Measurements from ENCODE around the gene KRTAP4-1. TPM values are rescaled to one million over a fixed set of nuclear protein-coding genes. Genes with fewer than 3 reads are reported as not detected.
"Not testable (repeated sequence)": the region's sequence is repeated elsewhere in the genome, so short reads cannot be mapped to it uniquely, and the experiment has no call there.

Gene KRTAP4-1
- total RNA-seq, 4 donors from 2014 or later: not detected

DNA sequence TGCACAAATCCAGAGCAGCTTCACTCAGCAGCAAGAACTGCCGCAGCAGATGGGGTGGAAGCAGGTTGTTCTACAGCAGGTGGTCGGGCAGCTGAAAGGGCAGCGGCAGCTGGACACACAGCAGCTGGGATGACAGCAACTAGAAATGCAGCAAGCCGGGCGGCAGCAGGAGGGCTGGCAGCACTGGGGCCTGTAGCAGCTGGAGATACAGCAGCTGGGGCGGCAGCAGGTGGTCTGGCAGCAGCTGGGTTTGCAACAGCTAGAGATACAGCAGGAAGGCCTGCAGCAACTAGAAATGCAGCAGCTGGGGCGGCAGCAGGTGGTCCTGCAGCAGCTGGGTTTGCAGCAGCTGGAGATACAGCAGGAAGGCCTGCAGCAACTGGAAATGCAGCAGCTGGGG lies 17.1 kb downstream of the KRTAP4-1 start:
- Histone ChIP-seq H3K4me3 (no peak overlapping the region), H3K4me1 (no peaks in the 10 kb centered on the region), H3K27me3 (peaks cover 0 to 3% (median 0%) of the 10 kb centered on the region in 4 donors), H3K36me3 (no peaks in the 10 kb centered on the region), H3K9me3 (no peaks in the 10 kb centered on the region), H3K27ac (no peak overlapping the region)
- 84 to 90% methylated on average over 5 to 7 of the region's 7 CpGs for WGBS, 2 donors
- DNase-seq: no peak
- intact Hi-C loops (cut with DNase I): no loop called here
- TF ChIP-seq CTCF (IDR thresholded peaks at IDR 0.05): no peak
- TF ChIP-seq POLR2A (IDR thresholded peaks at IDR 0.05): no peak

- no peak overlapping the region for H3K27ac ChIP-seq
- no peaks in the 10 kb centered on the region for H3K9me3 ChIP-seq
- H3K27me3 ChIP-seq: peaks cover 0 to 16% (median 0%) of the 10 kb centered on the region in 4 donors
- intact Hi-C loops (cut with DNase I): no loop called here
- no peaks in the 10 kb centered on the region for H3K36me3 ChIP-seq
- no peak for DNase-seq
- H3K4me1 ChIP-seq: no peaks in the 10 kb centered on the region
- no peak for TF ChIP-seq CTCF (IDR thresholded peaks at IDR 0.05)
- TF ChIP-seq POLR2A (IDR thresholded peaks at IDR 0.05): no peak
- 59 to 66% methylated on average over 6 to 7 of the region's 7 CpGs for WGBS, 2 donors
- H3K4me3 ChIP-seq: no peak overlapping the region
Observed at GRCh38 chr17:41163828-41164227, 20.9 kb downstream of the KRTAP4-1 start.

GRCh38 chr17:41160648-41161047 lies 24.1 kb downstream of the KRTAP4-1 start, which contains the start of gene KRTAP4-4:
Gene KRTAP4-4, minus strand, starts transcription at chr17:41160748. Its CDS starts 57 bp downstream, at chr17:41160691.
- Histone ChIP-seq H3K4me3 (no peak within 1 kb of the TSS), H3K27ac (no peak within 1 kb of the TSS), H3K27me3 (peaks cover 0 to 28% (median 0%) of the 10 kb centered on the region in 4 donors), H3K36me3 (no peaks in the 10 kb centered on the region), H3K4me1 (no peaks in the 10 kb centered on the region), H3K9me3 (no peaks in the 10 kb centered on the region)
- WGBS, 2 donors: 82 to 94% methylated on average over 1 of the region's 1 CpG
- TF ChIP-seq POLR2A (IDR thresholded peaks at IDR 0.05) (no peak), CTCF (IDR thresholded peaks at IDR 0.05) (no peak)
- no peak for DNase-seq
- intact Hi-C loops (cut with DNase I): no loop called here

DNA sequence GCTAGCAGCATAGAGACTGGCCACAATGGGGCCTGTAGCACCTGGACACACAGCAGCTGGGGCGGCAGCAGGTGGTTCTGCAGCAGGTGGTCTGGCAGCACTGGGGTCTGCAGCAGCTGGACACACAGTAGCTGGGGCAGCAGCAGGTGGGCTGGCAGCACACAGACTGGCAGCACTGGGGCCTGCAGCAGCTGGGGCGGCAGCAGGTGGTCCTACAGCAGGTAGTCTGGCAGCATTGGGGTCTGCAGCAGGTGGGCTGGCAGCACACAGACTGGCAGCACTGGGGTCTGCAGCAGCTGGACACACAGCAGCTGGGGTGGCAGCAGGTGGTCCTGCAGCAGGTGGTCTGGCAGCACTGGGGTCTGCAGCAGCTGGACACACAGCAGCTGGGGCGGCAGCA lies 24.5 kb downstream of the KRTAP4-1 start:
- H3K9me3 ChIP-seq; H3K4me3 ChIP-seq; H3K36me3 ChIP-seq; intact Hi-C loops (cut with DNase I); DNase-seq; H3K4me1 ChIP-seq; H3K27ac ChIP-seq: not testable (repeated sequence)
- peaks cover 0 to 28% (median 0%) of the 10 kb centered on the region in 4 donors for H3K27me3 ChIP-seq
- WGBS, 2 donors: 73 to 80% methylated on average over 1 to 2 of the region's 3 CpGs

DNA sequence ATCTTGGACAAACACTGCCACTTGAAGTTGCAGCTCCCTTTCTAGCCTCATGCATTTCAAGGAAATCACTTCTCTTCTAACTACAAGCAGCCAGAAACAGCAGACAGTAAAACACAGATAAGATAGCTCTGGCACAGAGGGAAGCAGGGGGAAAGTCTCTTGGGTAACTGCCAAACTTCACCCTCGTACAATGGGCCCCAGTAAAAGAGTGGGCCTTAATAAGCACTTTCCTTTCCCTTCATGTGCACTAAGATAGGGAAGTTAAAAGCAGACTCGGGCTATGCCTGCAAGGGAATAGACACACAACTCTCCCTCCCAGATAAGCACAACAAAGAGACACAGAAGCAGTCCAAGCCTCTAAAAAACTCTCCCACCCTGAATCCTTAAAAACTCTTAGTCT lies 30.9 kb downstream of the KRTAP4-1 start:
- no peak overlapping the region for H3K27ac ChIP-seq
- peaks cover 0 to 12% (median 0%) of the 10 kb centered on the region in 4 donors for H3K27me3 ChIP-seq
- DNase-seq: no peak
- TF ChIP-seq CTCF (IDR thresholded peaks at IDR 0.05): no peak
- TF ChIP-seq POLR2A (IDR thresholded peaks at IDR 0.05): no peak
- H3K9me3 ChIP-seq: no peaks in the 10 kb centered on the region
- H3K4me3 ChIP-seq: no peak overlapping the region
- H3K36me3 ChIP-seq: no peaks in the 10 kb centered on the region
- intact Hi-C loops (cut with DNase I): no loop called here
- 50 to 83% methylated on average over 2 of the region's 2 CpGs for WGBS, 2 donors
- no peaks in the 10 kb centered on the region for H3K4me1 ChIP-seq

DNA sequence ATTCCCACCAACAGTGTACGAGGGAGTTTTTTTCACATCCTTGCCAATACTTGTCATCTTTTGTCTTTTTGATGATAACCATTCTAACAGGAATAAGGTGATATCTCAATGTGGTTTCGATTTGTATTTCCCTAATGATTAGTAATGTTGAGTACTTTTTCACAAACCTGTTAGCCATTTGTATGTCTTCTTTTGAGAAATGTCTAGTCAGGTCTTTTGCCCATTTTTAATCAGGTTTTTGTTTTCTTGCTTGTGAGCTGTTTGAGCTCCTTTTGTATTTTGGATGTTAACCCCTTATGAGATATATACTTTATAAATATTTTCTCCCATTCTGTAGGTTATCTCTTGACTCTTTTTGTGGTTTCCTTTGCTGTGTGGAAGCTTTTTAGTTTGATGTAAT lies 33.2 kb downstream of the KRTAP4-1 start:
- DNase-seq: no peak
- Histone ChIP-seq H3K4me3 (no peak overlapping the region), H3K4me1 (no peaks in the 10 kb centered on the region), H3K27me3 (no peaks in the 10 kb centered on the region), H3K27ac (no peak overlapping the region), H3K9me3 (no peaks in the 10 kb centered on the region), H3K36me3 (no peaks in the 10 kb centered on the region)
- no peak for TF ChIP-seq CTCF (IDR thresholded peaks at IDR 0.05)
- no peak for TF ChIP-seq POLR2A (IDR thresholded peaks at IDR 0.05)
- WGBS, 2 donors: 72 to 73% methylated on average over 2 of the region's 2 CpGs
- intact Hi-C loops (cut with DNase I): no loop called here

Data from esophagus squamous epithelium (tissue), 5 donors.